LNCaP clone FGC (cell line): ENCODE results near the gene MNT.
"Not testable (repeated sequence)": the region's sequence is repeated elsewhere in the genome, so short reads cannot be mapped to it uniquely, and the experiment has no call there.

Source experiments
- DNase-seq: peaks from one replicate; pipeline ENCODE4 v3.0.0-alpha.2; 2011; ENCODE audit warnings: low read depth
- H3K4me3 ChIP-seq: 2 replicates; pipeline ENCODE4 v1.5.1; 2011; ENCODE audit warnings: mild to moderate bottlenecking, low read depth, low read length, control low read depth
- CTCF ChIP-seq: IDR thresholded peaks from 2 replicates; pipeline ENCODE4 v1.5.1; 2012; ENCODE audit warnings: mild to moderate bottlenecking; ENCODE audit not compliant: control insufficient read depth, insufficient read depth; ENCODE audit errors: extremely low read depth

The MNT gene

GRCh38 chr17:2440930-2441329 is 40.1 kb upstream of the MNT start:
- no peak for DNase-seq
- no peak for TF ChIP-seq CTCF
- no peak overlapping the region for H3K4me3 ChIP-seq

- not testable (repeated sequence) for H3K4me3 ChIP-seq, DNase-seq
These were observed 39.1 kb upstream of the MNT start for GRCh38 chr17:2439997-2440396.

- TF ChIP-seq CTCF, result no peak
- H3K4me3 ChIP-seq, result no peak overlapping the region
- DNase-seq, result no peak
These were observed 38.0 kb upstream of the MNT start for GRCh38 chr17:2438823-2439222.

- no peak for TF ChIP-seq CTCF
- DNase-seq, result no peak
- no peak overlapping the region for H3K4me3 ChIP-seq
These were observed 35.6 kb upstream of the MNT start for GRCh38 chr17:2436316-2436905.

GRCh38 chr17:2435862-2436261 is 35.0 kb upstream of the MNT start:
- TF ChIP-seq CTCF, result no peak
- no peak overlapping the region for H3K4me3 ChIP-seq
- DNase-seq, result no peak

- TF ChIP-seq CTCF, result no peak
- DNase-seq, result no peak
- H3K4me3 ChIP-seq, result no peak overlapping the region
These were observed 34.4 kb upstream of the MNT start for GRCh38 chr17:2435181-2435741.

- TF ChIP-seq CTCF, result no peak
- DNase-seq, result no peak
- H3K4me3 ChIP-seq, result no peak overlapping the region
These were observed 32.8 kb upstream of the MNT start for GRCh38 chr17:2433696-2434095.
